Stomach (tissue), 4 donors: ENCODE data around the gene BTBD9.

Experiments
- POLR2A ChIP-seq, 4 donors: fragments of 450-650 bp; IDR thresholded peaks; one replicate each; pipeline ENCODE4 v1.6.1; 2016; ENCODE audit warnings: antibody characterized with exemption in 4 of 4, control low read depth in 2 of 4, mild to moderate bottlenecking in 1 of 4, moderate library complexity in 1 of 4
- TF ChIP-seq, protein P1 (sequence below), 7 experiments: fragments of 450-650 bp in 4 of 7; fragments of 200-600 bp in 3 of 7; sonication (generic) in 3 of 7; IDR thresholded peaks; one replicate each; pipeline ENCODE4 v1.5.1; 2016 to 2019; ENCODE audit warnings: antibody characterized with exemption in 7 of 7, control low read depth in 2 of 7, mild to moderate bottlenecking in 1 of 7

DNA sequence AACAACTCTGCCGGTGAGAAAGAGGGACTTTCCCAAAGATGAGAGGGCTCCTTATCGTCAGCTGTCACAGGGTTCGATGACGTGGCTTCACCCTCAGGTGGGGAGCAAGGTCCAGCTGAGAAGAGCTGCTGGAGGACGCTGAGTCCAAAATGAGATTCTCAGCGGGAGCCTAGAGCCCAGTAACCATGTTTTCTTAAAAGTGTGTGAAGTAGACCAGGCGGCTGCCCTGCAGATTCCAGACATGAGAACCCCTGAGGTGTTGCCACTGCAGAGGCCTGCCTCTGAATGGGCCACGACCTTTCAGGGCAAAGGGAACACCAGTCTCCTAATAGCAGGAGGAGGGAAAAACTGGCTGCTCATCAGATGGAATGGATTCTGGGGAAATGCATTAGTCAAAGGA lies 375.1 kb downstream of the BTBD9 start:
- TF ChIP-seq, protein P1, sequence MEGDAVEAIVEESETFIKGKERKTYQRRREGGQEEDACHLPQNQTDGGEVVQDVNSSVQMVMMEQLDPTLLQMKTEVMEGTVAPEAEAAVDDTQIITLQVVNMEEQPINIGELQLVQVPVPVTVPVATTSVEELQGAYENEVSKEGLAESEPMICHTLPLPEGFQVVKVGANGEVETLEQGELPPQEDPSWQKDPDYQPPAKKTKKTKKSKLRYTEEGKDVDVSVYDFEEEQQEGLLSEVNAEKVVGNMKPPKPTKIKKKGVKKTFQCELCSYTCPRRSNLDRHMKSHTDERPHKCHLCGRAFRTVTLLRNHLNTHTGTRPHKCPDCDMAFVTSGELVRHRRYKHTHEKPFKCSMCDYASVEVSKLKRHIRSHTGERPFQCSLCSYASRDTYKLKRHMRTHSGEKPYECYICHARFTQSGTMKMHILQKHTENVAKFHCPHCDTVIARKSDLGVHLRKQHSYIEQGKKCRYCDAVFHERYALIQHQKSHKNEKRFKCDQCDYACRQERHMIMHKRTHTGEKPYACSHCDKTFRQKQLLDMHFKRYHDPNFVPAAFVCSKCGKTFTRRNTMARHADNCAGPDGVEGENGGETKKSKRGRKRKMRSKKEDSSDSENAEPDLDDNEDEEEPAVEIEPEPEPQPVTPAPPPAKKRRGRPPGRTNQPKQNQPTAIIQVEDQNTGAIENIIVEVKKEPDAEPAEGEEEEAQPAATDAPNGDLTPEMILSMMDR (IDR thresholded peaks at IDR 0.05), result no peak
- TF ChIP-seq POLR2A (IDR thresholded peaks at IDR 0.05), result no peak
